ENCODE measurements around the gene CCSER1.
"Not testable (repeated sequence)": the region's sequence is repeated elsewhere in the genome, so short reads cannot be mapped to it uniquely, and the experiment has no call there.

Gene CCSER1

GRCh38 chr4:91302120-91302519 is 1174.9 kb downstream of the CCSER1 start:
- no peak overlapping the region for H3K27ac Mint-ChIP-seq
- H3K27me3 Mint-ChIP-seq = no peaks in the 10 kb centered on the region
- H3K4me1 Mint-ChIP-seq = no peaks in the 10 kb centered on the region
- ATAC-seq (no peak), DNase-seq (no peak)
- no peak overlapping the region for H3K4me3 Mint-ChIP-seq
- peaks cover 0 to 7% of the 10 kb centered on the region in 2 donors for H3K9me3 Mint-ChIP-seq

- DNase-seq (no peak), ATAC-seq (no peak)
- no peak overlapping the region for H3K4me3 Mint-ChIP-seq
- no peak overlapping the region for H3K27ac Mint-ChIP-seq
- peaks cover 0 to 7% of the 10 kb centered on the region in 2 donors for H3K9me3 Mint-ChIP-seq
- H3K4me1 Mint-ChIP-seq = no peaks in the 10 kb centered on the region
- H3K27me3 Mint-ChIP-seq = no peaks in the 10 kb centered on the region
Observed at GRCh38 chr4:91304292-91304691, 1177.1 kb downstream of the CCSER1 start.

GRCh38 chr4:91317434-91317833 is 1190.2 kb downstream of the CCSER1 start:
- DNase-seq = no peak
- Mint-ChIP-seq H3K27ac (no peak overlapping the region), H3K4me1 (no peaks in the 10 kb centered on the region), H3K9me3 (peaks cover 20 to 34% of the 10 kb centered on the region in 2 donors), H3K27me3 (no peaks in the 10 kb centered on the region), H3K4me3 (no peak overlapping the region)
- no peak for ATAC-seq

- Mint-ChIP-seq H3K27ac (no peak overlapping the region), H3K4me1 (no peaks in the 10 kb centered on the region), H3K9me3 (peaks cover 10 to 21% of the 10 kb centered on the region in 2 donors), H3K4me3 (no peak overlapping the region), H3K27me3 (no peaks in the 10 kb centered on the region)
- DNase-seq (no peak), ATAC-seq (no peak)
Observed at GRCh38 chr4:91319556-91320268, 1192.5 kb downstream of the CCSER1 start.

- ATAC-seq (no peak), DNase-seq (no peak)
- H3K4me3 Mint-ChIP-seq = no peak overlapping the region
- H3K9me3 Mint-ChIP-seq = peaks cover 4 to 41% of the 10 kb centered on the region in 2 donors
- H3K27me3 Mint-ChIP-seq = no peaks in the 10 kb centered on the region
- H3K27ac Mint-ChIP-seq = no peak overlapping the region
- no peaks in the 10 kb centered on the region for H3K4me1 Mint-ChIP-seq
Observed at GRCh38 chr4:91322961-91323360, 1195.8 kb downstream of the CCSER1 start.

- no peak for ATAC-seq
Observed at GRCh38 chr4:91325495-91325894, 1198.3 kb downstream of the CCSER1 start.

GRCh38 chr4:91326167-91326566 is 1199.0 kb downstream of the CCSER1 start:
- peaks cover 10 to 47% of the 10 kb centered on the region in 2 donors for H3K9me3 Mint-ChIP-seq

More at GRCh38 chr4:91325495-91325894, 1198.3 kb downstream of the CCSER1 start:
- no peak overlapping the region for H3K27ac Mint-ChIP-seq
- H3K4me1 Mint-ChIP-seq = no peaks in the 10 kb centered on the region
- no peaks in the 10 kb centered on the region for H3K27me3 Mint-ChIP-seq
- DNase-seq = no peak
- peaks cover 10 to 47% of the 10 kb centered on the region in 2 donors for H3K9me3 Mint-ChIP-seq
- no peak overlapping the region for H3K4me3 Mint-ChIP-seq

GRCh38 chr4:91330555-91331137 is 1203.5 kb downstream of the CCSER1 start:
- no peaks in the 10 kb centered on the region for H3K4me1 Mint-ChIP-seq
- ATAC-seq (no peak), DNase-seq (no peak)
- H3K27ac Mint-ChIP-seq = no peak overlapping the region
- no peaks in the 10 kb centered on the region for H3K27me3 Mint-ChIP-seq
- H3K4me3 Mint-ChIP-seq = no peak overlapping the region
- peaks cover 10 to 35% of the 10 kb centered on the region in 2 donors for H3K9me3 Mint-ChIP-seq

More at GRCh38 chr4:91326167-91326566, 1199.0 kb downstream of the CCSER1 start:
- H3K4me1 Mint-ChIP-seq, ATAC-seq, H3K27me3 Mint-ChIP-seq, H3K27ac Mint-ChIP-seq, H3K4me3 Mint-ChIP-seq, DNase-seq: not testable (repeated sequence)

- Mint-ChIP-seq H3K27ac (no peak overlapping the region), H3K27me3 (no peaks in the 10 kb centered on the region), H3K9me3 (no peaks in the 10 kb centered on the region), H3K4me1 (no peaks in the 10 kb centered on the region), H3K4me3 (no peak overlapping the region)
- ATAC-seq = no peak
- DNase-seq = no peak
Observed at GRCh38 chr4:91340822-91341221, 1213.6 kb downstream of the CCSER1 start.

GRCh38 chr4:91345632-91346031 is 1218.4 kb downstream of the CCSER1 start:
- Mint-ChIP-seq H3K27me3 (no peaks in the 10 kb centered on the region), H3K4me1 (no peaks in the 10 kb centered on the region), H3K27ac (no peak overlapping the region), H3K4me3 (no peak overlapping the region), H3K9me3 (no peaks in the 10 kb centered on the region)
- ATAC-seq (no peak), DNase-seq (no peak)

GRCh38 chr4:91356496-91356895 is 1229.3 kb downstream of the CCSER1 start:
- H3K4me1 Mint-ChIP-seq, H3K4me3 Mint-ChIP-seq, DNase-seq, H3K27me3 Mint-ChIP-seq, H3K27ac Mint-ChIP-seq, ATAC-seq: not testable (repeated sequence)
- peaks cover 21 to 22% of the 10 kb centered on the region in 2 donors for H3K9me3 Mint-ChIP-seq

GRCh38 chr4:91358016-91358415 is 1230.8 kb downstream of the CCSER1 start:
- not testable (repeated sequence) for H3K4me1 Mint-ChIP-seq, ATAC-seq, DNase-seq, H3K27me3 Mint-ChIP-seq, H3K27ac Mint-ChIP-seq, H3K4me3 Mint-ChIP-seq
- H3K9me3 Mint-ChIP-seq = peaks cover 15 to 17% of the 10 kb centered on the region in 2 donors

- not testable (repeated sequence) for DNase-seq, H3K27ac Mint-ChIP-seq, H3K27me3 Mint-ChIP-seq, H3K4me1 Mint-ChIP-seq, H3K4me3 Mint-ChIP-seq, ATAC-seq
- peaks cover 10 to 17% of the 10 kb centered on the region in 2 donors for H3K9me3 Mint-ChIP-seq
Observed at GRCh38 chr4:91358621-91359020, 1231.4 kb downstream of the CCSER1 start.

GRCh38 chr4:91359041-91360031 is 1232.1 kb downstream of the CCSER1 start:
- no peaks in the 10 kb centered on the region for H3K4me1 Mint-ChIP-seq
- H3K27me3 Mint-ChIP-seq = no peaks in the 10 kb centered on the region
- H3K9me3 Mint-ChIP-seq = peaks cover 10 to 17% of the 10 kb centered on the region in 2 donors
- H3K4me3 Mint-ChIP-seq = no peak overlapping the region
- ATAC-seq (no peak), DNase-seq (no peak)
- no peak overlapping the region for H3K27ac Mint-ChIP-seq

- DNase-seq (no peak), ATAC-seq (no peak)
- Mint-ChIP-seq H3K9me3 (peaks cover 10 to 17% of the 10 kb centered on the region in 2 donors), H3K27ac (no peak overlapping the region), H3K27me3 (no peaks in the 10 kb centered on the region), H3K4me1 (no peaks in the 10 kb centered on the region), H3K4me3 (no peak overlapping the region)
Observed at GRCh38 chr4:91362125-91362524, 1234.9 kb downstream of the CCSER1 start.
